Measurements from ENCODE around the gene PCNX1. TPM values are rescaled to one million over a fixed set of nuclear protein-coding genes. Genes with fewer than 3 reads are reported as not detected.

PCNX1 gene
- total RNA-seq, 2 experiments from 2014 or later, result 64.4 to 69.2 TPM

DNA sequence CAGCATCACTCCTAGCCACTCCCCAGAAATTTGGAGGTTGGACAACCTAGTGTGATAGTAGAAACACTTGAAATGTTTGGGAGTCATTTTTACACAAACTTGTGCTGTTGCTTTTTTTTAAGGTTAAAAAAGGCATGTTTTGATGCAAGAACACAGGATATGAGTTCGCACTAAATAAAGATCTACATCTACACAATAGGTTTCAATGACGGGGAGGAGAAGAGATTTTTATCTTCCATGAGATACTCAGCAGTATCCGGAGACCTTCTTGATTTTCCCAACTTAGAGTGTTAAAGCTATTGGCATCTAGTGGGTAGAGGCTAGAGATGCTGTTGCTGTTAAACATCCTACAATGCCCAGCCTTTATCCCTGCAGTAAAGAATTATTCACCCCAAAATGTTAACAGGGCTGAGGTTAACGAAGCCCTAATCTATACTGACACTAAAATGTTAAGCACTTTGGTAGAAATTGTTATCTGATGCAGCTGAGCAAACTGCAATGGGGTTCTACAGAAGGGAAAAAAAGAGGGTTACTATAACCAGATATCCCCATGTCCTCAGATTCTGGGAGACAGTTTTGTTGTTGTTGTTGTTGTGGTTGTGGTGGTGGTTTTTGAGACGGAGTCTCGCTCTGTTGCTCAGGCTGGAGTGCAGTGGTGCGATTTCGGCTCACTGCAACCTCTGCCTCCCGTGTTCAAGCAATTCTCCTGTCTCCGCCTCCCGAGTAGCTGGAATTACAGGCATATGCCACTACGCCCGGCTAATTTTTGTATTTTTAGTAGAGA, 14.0 kb upstream of the PCNX1 start:
- ATAC-seq, result peak; percentile 17
- H3K27ac Mint-ChIP-seq, result peak overlapping the region; percentile 87
- H3K27me3 Mint-ChIP-seq, result peaks cover 2% of the 10 kb centered on the region
- no peaks in the 10 kb centered on the region for H3K9me3 Mint-ChIP-seq (ENCODE audit: low read depth)
- peaks cover 4% of the 10 kb centered on the region for H3K36me3 Mint-ChIP-seq
- H3K4me3 Mint-ChIP-seq, result peak overlapping the region; percentile 24
- CTCF ChIA-PET, result interaction anchor here (1.1 to 13.8 kb wide), 3 partner anchors 13 to 74 kb away, joined by 3 to 179 read pairs (median 3); partner anchors contain the start of gene PCNX1
- DNase-seq, result no peak
- peaks cover 73% of the 10 kb centered on the region for H3K4me1 Mint-ChIP-seq

DNA sequence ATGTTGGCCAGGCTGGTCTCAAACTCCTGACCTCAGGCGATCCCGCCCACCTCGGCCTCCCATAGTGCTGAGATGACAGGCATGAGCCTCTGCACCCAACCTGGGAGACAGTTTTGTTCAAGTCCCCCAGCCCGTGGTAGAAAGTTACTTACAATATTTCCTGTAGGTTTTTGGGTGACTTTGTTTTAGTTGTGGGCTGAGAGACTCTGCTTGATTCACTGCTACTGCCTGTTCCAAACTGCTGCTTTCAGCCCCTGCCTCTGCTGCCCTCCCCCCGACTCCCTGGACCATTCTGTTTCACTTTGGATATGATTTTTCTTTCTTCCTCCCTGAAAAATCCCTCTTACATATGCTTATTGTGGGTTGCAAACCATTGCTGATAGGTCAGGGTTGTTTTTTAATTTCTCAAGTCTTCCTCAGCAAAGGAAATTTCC, 13.4 kb upstream of the PCNX1 start:
- Mint-ChIP-seq H3K27ac (peak overlapping the region; percentile 87), H3K4me3 (peak overlapping the region; percentile 24), H3K27me3 (peaks cover 5% of the 10 kb centered on the region), H3K9me3 (ENCODE audit: low read depth) (no peaks in the 10 kb centered on the region), H3K36me3 (peaks cover 4% of the 10 kb centered on the region), H3K4me1 (peaks cover 73% of the 10 kb centered on the region)
- ATAC-seq (peak; percentile 48), DNase-seq (peak; percentile 49)
- CTCF ChIA-PET, result interaction anchor here (1.5 to 13.8 kb wide), 3 partner anchors 12 to 75 kb away, joined by 3 to 179 read pairs (median 9); partner anchors contain the start of gene PCNX1

DNA sequence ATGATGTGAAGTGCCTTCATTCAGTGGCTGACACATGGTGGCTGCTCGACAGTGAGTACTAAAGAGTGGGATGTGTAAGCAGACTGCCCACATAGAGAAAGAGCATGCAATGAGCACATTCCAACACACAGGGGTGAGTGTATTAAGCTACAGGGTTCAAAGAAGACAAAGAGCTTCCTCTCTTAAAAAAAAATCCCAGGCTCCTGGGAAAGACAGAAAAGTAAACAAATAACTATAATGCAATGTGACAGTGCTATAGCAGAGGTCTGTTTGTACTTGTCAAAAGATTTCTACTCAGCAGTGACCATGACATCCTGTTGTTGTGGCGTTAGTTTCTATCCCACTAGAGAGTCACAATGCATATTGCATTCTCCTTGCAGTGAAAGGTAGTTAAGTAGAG, 12.4 kb upstream of the PCNX1 start:
- ATAC-seq (peak; percentile 83), DNase-seq (peak; percentile 52)
- CTCF ChIA-PET, result interaction anchor here (0.9 to 13.8 kb wide), 6 partner anchors 9 to 61 kb away, joined by 3 to 179 read pairs (median 7); partner anchors contain the start of gene PCNX1
- H3K36me3 Mint-ChIP-seq, result peaks cover 4% of the 10 kb centered on the region
- H3K9me3 Mint-ChIP-seq (ENCODE audit: low read depth), result no peaks in the 10 kb centered on the region
- peaks cover 5% of the 10 kb centered on the region for H3K27me3 Mint-ChIP-seq
- peaks cover 66% of the 10 kb centered on the region for H3K4me1 Mint-ChIP-seq
- H3K4me3 Mint-ChIP-seq, result peak overlapping the region; percentile 7
- peak overlapping the region; percentile 87 for H3K27ac Mint-ChIP-seq

DNA sequence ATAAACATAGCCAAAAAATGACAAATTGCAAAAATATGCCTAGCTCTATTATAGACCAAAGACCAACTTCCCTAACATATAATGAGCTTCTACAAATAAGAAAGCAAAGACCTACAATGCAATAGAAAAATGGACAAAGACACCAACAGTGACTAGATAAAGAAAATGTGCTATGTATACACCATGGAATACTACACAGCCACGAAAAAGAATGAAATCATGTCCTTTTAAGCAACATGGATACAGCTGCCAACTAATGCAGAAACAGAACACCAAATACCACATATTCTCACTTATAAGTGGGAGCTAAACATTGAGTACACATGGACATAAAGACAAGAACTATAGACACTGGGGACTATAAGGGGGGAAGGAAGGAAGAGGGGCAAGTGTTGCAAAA, 10.9 kb upstream of the PCNX1 start:
- H3K4me1 Mint-ChIP-seq, result peaks cover 63% of the 10 kb centered on the region
- no peaks in the 10 kb centered on the region for H3K9me3 Mint-ChIP-seq (ENCODE audit: low read depth)
- H3K27me3 Mint-ChIP-seq, result peaks cover 5% of the 10 kb centered on the region
- CTCF ChIA-PET, result interaction anchor here (1.0 to 3.4 kb wide), 3 partner anchors 9 to 79 kb away, joined by 3 to 23 read pairs (median 6); partner anchors contain the start of gene PCNX1
- ATAC-seq (no peak), DNase-seq (no peak)
- no peak overlapping the region for H3K27ac Mint-ChIP-seq
- no peak overlapping the region for H3K4me3 Mint-ChIP-seq
- H3K36me3 Mint-ChIP-seq, result peaks cover 4% of the 10 kb centered on the region

DNA sequence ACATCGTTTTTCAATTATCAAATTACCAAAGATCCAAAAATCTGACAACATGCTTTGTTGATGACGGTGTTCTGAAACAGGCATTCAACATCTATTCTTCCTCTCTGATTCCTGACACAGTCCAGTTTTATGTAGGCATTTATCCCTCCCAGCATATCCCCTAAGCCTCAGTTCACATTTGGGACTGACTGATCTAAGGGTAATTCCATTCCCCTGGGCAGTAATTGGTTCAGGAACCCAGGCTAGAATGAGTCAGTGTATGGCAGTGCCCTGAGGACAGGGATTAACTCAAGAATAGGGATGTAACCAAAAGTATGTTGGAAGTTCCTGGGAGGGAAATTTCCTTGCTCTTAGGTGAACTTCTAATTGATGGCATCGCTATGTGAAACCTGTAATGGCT, 10.3 kb upstream of the PCNX1 start:
- peaks cover 64% of the 10 kb centered on the region for H3K4me1 Mint-ChIP-seq
- DNase-seq, result no peak
- peaks cover 4% of the 10 kb centered on the region for H3K36me3 Mint-ChIP-seq
- peaks cover 5% of the 10 kb centered on the region for H3K27me3 Mint-ChIP-seq
- ATAC-seq, result no peak
- CTCF ChIA-PET, result interaction anchor here (1.2 to 3.4 kb wide), 2 partner anchors 10 kb away, joined by 6 to 23 read pairs; partner anchors contain the start of gene PCNX1
- no peak overlapping the region for H3K4me3 Mint-ChIP-seq
- H3K9me3 Mint-ChIP-seq (ENCODE audit: low read depth), result no peaks in the 10 kb centered on the region
- no peak overlapping the region for H3K27ac Mint-ChIP-seq

DNA sequence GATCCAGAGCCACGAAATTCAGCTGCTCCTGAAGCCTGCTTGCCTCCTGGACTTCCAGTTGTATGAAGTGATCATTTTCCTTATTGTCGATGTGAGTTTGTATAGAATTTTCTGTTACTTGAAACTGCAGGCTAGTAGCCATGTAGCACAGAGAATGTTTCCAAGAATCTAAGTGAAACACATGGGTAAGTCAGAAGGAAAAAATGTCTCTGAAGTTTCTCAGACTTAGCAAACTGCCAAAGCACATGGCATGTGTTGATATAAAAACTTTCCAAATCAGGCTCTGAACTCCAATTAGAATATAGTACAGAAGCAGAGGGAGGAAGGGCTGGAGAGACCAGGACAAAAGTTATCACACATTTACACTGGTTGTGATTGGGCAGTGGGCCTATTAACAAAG, 9.8 kb upstream of the PCNX1 start:
- CTCF ChIA-PET, result interaction anchor here (1.2 to 3.4 kb wide), 2 partner anchors 9 to 10 kb away, joined by 6 to 23 read pairs; partner anchors contain the start of gene PCNX1
- ATAC-seq, result no peak
- no peak overlapping the region for H3K4me3 Mint-ChIP-seq
- peaks cover 5% of the 10 kb centered on the region for H3K27me3 Mint-ChIP-seq
- H3K36me3 Mint-ChIP-seq, result peaks cover 4% of the 10 kb centered on the region
- no peaks in the 10 kb centered on the region for H3K9me3 Mint-ChIP-seq (ENCODE audit: low read depth)
- H3K27ac Mint-ChIP-seq, result no peak overlapping the region
- DNase-seq, result no peak
- peaks cover 65% of the 10 kb centered on the region for H3K4me1 Mint-ChIP-seq

DNA sequence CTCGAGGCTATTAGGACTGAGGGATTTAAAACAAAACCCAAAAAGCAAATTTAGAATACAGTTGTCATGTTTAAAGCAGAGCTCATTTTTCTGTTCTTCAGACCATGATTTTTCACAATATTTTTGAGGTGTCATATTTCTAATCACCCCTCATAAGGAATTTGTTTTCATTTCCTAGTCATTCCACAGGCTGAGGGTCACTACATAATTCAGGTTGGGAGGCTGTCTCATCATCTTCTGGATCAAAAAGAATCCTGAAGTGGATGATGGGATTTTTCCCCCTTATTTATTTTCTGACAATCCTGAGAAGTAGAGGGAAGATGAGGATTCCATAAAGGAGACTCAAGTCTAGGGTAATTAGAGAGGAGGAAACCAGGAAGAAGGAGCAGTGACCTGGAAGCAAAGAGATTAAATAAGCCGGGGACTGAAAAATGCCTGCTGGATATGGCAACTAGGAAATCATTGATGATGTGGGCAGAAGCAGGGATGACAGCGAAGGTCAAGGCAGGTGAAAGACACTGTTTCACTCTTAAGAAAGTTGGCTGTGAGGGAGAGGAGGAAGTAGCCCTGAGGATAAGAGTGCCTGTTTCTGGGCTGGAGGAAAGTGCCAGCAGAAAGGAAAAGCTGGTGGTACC, 9.0 kb upstream of the PCNX1 start:
- no peak for DNase-seq
- peaks cover 60% of the 10 kb centered on the region for H3K4me1 Mint-ChIP-seq
- peaks cover 4% of the 10 kb centered on the region for H3K36me3 Mint-ChIP-seq
- peaks cover 5% of the 10 kb centered on the region for H3K27me3 Mint-ChIP-seq
- no peak overlapping the region for H3K27ac Mint-ChIP-seq
- CTCF ChIA-PET, result interaction anchor here (1.1 to 3.4 kb wide), 3 partner anchors 8 to 75 kb away, joined by 3 to 23 read pairs (median 5); partner anchors contain the start of gene PCNX1
- H3K9me3 Mint-ChIP-seq (ENCODE audit: low read depth), result no peaks in the 10 kb centered on the region
- H3K4me3 Mint-ChIP-seq, result no peak overlapping the region
- ATAC-seq, result no peak

DNA sequence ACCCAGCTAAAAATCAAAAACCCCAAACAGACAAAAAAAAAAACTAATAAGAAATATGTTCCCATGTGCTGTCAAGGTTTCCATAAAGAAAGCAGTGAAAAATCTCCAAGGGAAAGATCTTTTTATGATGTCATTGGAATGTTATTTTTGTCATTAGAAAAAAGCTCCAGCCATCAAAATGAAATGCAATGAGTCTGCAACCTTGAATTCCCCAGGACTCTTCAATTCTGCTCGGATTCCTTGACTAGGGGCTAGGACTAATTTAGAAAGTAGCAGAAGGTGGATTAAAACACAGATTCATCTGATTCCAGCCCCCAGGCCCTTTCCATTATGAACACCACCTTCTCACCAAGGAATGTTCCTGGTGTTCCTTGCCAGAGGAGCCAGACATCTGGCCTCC, 6.0 kb upstream of the PCNX1 start:
- Mint-ChIP-seq H3K27me3 (peaks cover 5% of the 10 kb centered on the region), H3K9me3 (ENCODE audit: low read depth) (no peaks in the 10 kb centered on the region), H3K36me3 (peaks cover 4% of the 10 kb centered on the region), H3K27ac (no peak overlapping the region), H3K4me1 (peaks cover 48% of the 10 kb centered on the region), H3K4me3 (no peak overlapping the region)
- no peak for DNase-seq
- no peak for ATAC-seq
- CTCF ChIA-PET, result interaction anchor here (0.7 to 4.5 kb wide), 9 partner anchors 13 to 84 kb away, joined by 3 to 20 read pairs (median 5); no protein-coding TSS in a partner anchor

DNA sequence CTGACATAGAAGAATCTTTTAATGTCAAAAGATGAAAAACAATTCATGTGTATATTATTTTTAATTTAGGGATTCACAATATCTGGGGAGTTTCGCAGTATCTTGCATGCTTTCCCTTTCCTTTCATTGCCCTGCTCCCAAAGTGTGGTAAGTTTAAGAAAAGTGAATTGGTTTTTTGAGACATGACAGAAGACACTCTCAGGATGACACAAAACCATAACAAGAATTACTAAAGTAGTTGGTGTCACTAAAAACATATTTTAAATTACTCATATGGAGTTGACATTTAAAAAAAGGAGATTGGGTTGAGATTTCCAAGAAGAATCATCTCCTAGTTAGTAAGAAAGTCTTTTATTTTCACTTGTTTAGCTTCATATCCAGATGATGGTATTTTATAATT, 5.1 kb upstream of the PCNX1 start:
- CTCF ChIA-PET, result interaction anchor here (0.7 to 4.5 kb wide), 11 partner anchors 14 to 339 kb away, joined by 3 to 20 read pairs (median 5); no protein-coding TSS in a partner anchor
- peaks cover 2% of the 10 kb centered on the region for H3K36me3 Mint-ChIP-seq
- no peaks in the 10 kb centered on the region for H3K9me3 Mint-ChIP-seq (ENCODE audit: low read depth)
- peaks cover 54% of the 10 kb centered on the region for H3K4me1 Mint-ChIP-seq
- H3K27me3 Mint-ChIP-seq, result peaks cover 5% of the 10 kb centered on the region
- DNase-seq, result no peak
- H3K27ac Mint-ChIP-seq, result no peak overlapping the region
- ATAC-seq, result peak; percentile 37
- H3K4me3 Mint-ChIP-seq, result no peak overlapping the region

DNA sequence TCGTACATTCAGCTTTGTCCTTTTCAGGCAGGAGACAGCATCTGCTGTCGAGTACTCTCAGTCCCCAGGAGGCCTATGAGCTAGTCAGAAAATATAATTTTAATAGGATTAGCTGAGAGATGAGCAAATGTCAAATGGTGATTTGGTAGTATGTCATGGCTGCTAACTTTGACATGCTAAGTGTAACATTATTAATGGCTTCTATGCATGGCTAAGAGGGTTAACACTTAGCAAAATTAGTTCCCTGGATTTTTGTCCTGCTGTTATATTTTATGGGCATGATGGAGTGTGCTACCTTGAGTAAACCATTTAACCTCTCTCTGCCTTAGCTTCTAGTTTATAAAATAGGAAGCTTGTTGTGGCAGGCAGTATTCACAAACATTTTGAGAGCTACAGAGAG, 2.9 kb upstream of the PCNX1 start:
- H3K36me3 Mint-ChIP-seq, result peaks cover 6% of the 10 kb centered on the region
- H3K4me1 Mint-ChIP-seq, result peaks cover 48% of the 10 kb centered on the region
- ATAC-seq, result no peak
- CTCF ChIA-PET, result interaction anchor here (0.8 to 4.3 kb wide), 7 partner anchors 16 to 94 kb away, joined by 3 to 179 read pairs (median 41); partner anchors contain the start of gene MAP3K9
- no peak overlapping the region for H3K27ac Mint-ChIP-seq
- H3K27me3 Mint-ChIP-seq, result no peaks in the 10 kb centered on the region
- H3K4me3 Mint-ChIP-seq, result no peak overlapping the region
- no peak for DNase-seq
- no peaks in the 10 kb centered on the region for H3K9me3 Mint-ChIP-seq (ENCODE audit: low read depth)

DNA sequence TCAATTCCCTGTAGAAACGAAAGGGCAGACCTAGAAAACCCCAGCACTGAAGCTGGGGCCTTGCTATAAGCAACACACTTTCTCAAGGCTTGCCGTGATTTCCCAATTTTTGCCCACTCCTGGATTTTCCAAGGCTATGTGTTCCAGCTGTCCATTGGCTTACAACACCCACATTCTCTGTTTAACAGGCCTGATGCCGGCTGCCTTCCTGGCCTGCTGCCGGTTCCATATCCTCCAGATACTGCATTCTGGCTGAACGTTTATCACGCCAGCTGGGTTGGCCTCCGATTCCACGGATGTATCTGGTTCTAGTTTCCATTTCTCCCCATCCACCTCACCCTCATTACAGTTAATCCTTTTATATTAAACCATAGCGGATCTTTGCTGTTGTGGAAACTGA, 2.0 kb upstream of the PCNX1 start:
- Mint-ChIP-seq H3K4me1 (peaks cover 55% of the 10 kb centered on the region), H3K27ac (no peak overlapping the region), H3K4me3 (no peak overlapping the region), H3K9me3 (ENCODE audit: low read depth) (no peaks in the 10 kb centered on the region), H3K36me3 (peaks cover 9% of the 10 kb centered on the region), H3K27me3 (no peaks in the 10 kb centered on the region)
- DNase-seq, result no peak
- no peak for ATAC-seq
- CTCF ChIA-PET, result interaction anchor here (0.8 to 4.3 kb wide), 11 partner anchors 8 to 95 kb away, joined by 3 to 179 read pairs (median 23); partner anchors contain the start of gene MAP3K9

DNA sequence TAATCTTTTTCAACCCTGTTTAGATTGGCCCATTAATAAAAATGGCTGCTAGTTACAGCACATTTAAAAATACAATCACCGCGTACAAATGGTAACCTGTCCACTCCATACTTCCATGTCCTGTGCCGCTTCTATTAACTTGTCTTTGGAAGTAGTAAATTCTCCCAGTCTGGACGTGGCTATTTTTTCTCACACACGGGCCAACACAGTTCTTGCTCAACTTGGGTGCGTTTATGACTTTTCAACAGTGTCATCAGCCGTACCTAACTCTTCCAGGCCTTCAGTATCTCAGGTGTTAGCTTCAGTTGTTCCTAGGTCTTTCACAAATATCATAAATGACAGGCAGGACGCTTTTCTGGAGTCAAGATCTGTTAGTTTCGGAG, 475 bp upstream of the PCNX1 start:
- Mint-ChIP-seq H3K27me3 (no peaks in the 10 kb centered on the region), H3K4me1 (peaks cover 57% of the 10 kb centered on the region), H3K36me3 (peaks cover 12% of the 10 kb centered on the region), H3K9me3 (ENCODE audit: low read depth) (no peaks in the 10 kb centered on the region), H3K27ac (peak overlapping the region; percentile 82), H3K4me3 (peak overlapping the region; percentile 70)
- ATAC-seq, result no peak
- no peak for DNase-seq
- CTCF ChIA-PET, result interaction anchor here (1.0 to 4.3 kb wide), 25 partner anchors 8 to 259 kb away, joined by 3 to 179 read pairs (median 10); partner anchors contain the start of gene MAP3K9
